HG03378 (cell line): ENCODE results near the gene CLEC16A.

Experiments
- ATAC-seq: cut with Tn5 transposase; IDR thresholded peaks from one replicate; pipeline ENCODE4 v1.9.1; 2021; ENCODE audit warnings: mild to moderate bottlenecking, moderate library complexity; ENCODE audit not compliant: unreplicated experiment

The CLEC16A gene

DNA sequence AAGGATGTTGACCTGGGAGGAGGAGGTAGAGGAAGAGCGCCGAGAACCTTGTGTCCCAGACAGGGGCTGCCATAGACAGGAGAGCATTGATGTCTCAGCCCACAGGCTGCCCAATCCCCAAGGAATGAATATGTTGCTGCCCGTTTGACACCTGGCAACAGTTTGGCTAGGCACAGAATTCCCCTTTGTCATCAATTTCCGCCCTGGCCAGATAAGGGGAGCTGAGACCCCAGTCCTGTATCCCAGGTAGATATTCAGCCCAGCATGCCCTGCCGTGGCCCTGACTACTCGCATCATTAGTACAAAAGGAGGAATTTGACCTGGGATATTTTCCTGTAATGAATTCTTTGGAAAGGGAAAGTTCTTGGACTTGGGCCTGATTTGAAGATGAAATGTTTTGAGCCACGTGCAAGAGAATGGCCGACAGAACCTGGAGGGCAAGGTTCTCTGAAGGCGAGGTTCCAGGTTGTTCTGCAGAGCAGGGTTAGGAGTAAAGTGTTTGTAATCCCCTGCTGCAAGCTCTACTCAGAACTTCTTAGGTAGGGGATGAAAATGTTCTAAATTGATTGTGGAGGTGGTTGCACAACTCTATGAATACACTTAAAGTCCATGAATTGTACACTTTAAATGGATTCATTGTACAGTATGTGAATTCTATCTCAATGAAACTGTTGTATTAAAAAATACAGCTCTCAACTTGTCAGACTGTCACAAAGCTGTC, 202.8 kb downstream of the CLEC16A start:
- ATAC-seq, result no peak

DNA sequence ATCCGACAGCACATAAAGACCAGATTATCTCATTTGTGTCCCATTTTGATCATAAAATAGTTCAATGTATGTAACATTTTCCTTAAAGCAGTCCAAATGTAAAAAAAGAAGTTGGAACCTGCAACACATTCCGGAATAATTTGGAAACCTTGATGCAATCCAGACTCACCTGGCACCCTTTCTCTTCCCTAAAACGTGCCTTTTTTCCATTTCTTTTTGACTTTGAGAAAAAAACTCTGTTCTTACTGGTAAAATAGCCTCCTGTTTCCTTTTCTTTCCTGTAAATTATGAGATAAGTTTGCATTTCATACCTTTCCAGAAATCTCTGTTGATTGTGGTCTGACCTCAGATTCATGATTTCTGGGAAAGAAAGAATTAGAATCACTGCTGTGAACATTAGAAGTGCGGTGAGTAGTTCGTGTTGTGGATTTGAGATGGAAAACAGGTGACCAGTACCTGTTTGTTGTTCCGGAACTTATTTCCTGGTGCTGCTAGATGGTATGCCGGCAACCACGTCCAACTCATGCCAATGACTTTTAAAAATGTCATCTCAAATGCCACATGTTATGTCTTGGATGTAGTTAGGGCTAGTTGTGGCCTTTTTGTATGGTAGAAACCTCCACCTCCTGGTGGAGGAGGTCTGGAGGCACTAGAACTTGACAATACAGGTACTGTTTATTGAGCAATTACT, 203.5 kb downstream of the CLEC16A start:
- no peak for ATAC-seq

DNA sequence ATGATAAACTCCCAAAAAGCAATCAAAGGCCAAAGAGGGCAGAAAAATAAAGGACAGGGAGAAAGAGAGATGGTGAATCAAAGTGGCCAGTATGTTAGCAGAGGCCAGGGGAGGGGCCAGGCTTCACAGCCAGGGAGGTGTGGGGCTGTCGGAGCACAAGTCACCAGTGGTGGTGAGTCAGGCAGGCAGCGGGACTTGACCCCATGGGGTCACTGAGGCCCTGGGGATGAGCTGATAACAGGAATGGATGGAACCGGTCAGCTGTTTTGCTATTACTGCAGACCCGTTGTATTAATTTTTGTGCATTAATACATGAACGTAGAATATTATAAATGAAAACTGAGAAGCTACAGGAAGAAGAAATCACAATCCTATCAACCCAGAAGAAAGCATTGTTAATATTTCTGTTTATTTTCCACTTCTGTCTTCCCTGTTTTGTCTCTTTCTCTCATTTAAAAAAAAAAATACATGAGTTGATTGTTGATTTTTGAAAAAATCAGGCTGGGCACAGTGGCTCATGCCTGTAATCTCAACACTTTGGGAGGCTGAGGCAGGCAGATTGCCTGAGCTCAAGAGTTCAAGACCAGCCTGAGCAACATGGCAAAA, 204.8 kb downstream of the CLEC16A start:
- ATAC-seq, result no peak

DNA sequence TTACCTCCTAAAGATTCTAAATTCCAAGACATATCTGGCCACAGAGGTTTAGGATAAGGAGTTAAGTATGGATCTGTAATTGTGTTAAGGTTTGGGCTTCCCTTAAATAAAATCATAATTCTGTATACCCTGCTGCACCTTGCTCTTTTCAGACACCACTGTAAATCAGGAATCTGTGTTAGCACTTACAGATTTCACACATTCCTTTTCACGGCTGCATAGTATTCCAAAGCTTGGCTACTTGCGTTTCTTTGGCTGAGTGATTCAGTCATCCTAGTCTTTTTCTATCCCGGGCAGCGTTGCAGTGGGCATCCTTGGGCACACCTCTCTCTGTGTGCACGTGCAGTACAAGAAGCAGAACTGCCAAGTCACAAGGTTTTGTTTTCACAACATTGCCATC, 205.8 kb downstream of the CLEC16A start:
- no peak for ATAC-seq

DNA sequence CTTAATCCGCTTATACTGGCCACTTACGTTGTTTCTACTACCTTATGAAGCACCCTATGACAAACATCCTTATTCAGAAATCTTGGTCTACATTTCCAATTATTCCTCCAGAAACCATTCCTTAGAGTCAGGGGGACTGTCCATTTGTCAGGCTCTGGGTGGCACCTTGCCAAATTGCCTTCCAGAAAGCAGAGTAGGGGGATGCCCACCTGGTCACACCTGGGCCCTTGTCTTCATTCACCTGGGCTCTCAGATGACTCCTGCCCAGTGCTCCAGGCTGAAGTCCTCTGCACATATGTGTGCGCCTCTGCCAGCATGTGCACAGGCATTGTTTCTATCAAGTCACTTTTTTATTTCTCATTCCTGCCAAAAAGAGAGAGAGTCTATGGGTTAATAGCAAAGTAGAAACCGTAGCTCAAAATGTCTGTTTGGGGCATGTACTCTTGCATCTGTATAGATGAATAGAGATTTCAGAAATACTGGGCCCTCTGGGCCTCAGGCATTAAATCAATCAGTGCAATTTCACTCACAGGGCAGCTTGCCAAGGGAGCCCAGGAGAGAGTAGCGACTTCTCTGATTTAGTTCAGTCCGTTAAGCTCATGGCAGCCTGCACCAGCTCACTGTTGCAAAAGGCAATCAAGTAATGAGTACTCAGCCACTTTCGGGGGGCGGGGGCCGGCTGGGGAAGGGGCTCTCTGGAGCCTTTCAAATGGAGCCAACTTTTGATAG, 207.0 kb downstream of the CLEC16A start:
- no peak for ATAC-seq

DNA sequence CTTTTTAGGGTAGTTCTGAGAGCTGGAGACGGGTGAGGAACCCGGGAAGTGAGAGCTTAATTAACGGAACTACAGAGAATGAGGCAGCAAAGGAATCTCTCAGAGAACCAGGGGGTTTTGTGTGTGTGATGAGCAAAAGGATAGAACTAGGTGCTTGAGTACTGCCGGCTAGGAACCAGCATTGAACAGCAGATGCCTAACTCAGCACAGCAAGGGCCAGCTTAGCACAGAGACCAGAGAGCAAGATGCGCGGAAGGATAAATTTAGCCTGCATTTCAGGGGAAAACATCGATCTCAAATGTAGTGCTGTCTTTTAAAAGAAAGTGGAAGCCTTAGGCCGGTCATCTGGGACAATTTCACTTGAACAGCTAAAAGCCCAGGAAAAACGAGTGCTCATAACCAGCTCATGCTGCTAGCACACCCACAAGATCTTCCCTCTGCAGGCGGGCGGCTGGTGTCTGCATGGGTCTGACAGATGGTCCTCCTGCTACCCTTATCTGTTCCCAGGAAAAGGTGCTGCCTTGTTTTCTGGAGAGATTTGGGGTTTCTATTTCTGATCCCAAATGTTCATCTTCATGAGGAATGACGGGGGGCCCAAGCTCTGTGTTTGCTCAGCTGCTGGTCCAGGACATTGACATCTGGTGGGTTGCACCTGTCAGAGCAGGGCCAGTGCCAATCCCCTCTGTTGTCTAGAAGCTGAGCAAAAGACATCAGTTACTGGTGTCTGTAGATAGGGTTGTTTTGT, 207.7 kb downstream of the CLEC16A start:
- no peak for ATAC-seq

DNA sequence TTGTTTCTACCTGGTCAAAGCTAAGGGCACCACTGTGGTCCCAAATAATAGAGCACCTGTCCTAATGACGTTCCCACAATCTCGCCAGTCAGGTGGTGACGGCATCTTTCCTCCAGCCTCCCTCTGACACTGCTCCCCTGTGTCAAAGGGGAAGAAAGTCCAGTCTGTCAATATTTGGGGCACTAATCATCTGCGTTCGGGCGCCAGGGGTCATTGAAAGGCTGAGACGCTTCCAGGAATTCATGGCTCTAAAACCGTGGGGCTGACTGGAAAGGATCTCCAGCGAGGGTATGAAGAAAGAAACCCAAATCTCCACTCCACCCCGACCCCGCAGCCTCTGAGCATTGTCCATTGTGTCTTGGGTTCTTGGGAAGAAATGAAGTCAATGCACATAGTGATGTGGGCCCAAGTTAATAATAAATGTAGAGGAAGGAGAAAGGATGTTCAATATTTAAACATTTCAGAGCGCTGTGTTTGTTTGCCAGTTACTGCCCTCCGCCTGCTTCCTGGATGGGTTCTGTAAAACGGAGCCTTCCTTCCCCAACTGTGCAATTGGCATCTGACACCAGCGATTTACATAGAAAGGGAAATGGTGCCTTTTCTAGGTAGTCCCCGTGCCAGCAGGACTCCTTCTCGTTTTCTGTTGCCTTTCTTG, 208.4 kb downstream of the CLEC16A start:
- ATAC-seq, result no peak

DNA sequence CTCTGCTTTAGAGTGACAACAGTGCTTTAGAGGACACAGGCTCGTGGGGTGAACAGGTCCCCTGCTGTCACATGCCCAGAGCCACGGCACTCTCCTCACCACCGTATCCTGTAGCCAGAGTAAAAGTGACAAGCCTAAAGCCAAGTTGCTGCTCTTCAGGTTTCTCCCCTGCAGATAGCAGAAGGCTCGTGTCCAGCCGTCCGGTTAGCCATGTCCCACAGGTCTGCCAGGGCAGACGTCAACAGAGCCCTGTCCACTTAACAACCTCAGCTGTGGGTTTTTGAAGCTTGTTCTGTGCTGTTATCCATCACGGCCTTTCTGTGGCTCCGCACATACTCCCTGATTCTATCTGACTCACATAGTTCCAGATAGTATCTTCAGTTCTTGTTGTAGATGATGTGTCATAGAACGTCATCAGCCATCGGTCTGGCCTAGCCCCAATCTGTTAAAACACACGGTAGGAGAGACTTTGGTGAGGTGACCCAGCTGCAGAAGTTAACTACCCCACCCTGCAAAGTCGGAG, 211.0 kb downstream of the CLEC16A start:
- no peak for ATAC-seq

DNA sequence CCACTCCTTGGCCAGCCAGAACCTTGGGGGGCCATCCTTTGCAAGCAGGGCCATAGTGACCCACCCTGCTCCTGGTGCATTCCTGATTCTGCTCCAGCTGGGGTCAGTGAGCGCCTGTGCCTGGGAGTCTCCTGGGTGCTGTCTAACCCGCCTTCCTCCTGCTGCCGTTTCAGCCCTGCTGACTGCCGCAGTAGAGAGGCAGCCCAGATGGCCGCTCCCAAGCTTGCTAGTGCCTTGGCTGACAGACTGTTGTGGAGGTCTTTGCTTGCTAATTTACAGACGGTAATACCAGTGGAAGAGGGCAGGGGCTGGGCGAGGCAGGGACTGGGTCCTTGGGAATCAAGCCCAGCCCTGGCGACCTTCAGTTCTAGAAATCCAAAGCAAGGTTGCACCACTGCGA, 212.0 kb downstream of the CLEC16A start:
- ATAC-seq, result no peak

DNA sequence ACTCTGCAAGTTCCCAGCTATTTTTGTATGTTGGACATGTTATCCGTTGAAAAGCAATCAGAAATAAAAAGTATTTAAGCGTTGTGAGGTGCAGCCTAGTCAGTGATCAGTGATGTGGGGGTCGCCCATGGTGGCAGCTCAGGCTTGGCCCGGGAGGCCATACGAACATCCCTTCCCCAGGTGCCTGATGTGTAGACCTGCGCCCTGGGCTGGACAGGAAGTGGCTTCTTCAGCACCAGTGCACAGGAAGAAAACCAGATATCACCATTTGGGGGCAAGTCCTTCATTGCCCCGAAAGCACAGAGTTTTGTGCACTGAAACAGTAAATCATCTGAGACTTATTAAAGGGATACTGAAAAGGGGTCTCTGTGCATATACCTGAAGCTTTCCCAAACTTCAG, 212.8 kb downstream of the CLEC16A start:
- ATAC-seq, result no peak

DNA sequence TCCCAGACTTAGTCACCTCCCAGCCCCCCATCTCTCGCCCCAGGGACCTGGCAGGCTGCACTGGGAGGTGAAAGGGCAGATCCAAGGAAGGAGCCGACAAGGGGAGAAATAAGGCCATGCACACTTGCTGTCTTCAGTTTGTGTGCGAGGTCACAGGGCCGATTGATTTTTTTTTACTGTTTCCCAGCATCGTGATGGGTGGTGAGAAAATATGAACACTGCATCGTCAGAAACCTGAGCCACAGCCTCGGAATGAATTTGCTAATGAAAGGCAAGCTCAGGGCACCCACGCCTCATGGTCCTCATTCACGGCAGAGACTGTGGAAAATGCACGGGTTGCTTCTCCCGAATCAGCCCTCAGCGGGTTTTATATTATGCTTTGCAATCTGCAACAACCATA, 213.7 kb downstream of the CLEC16A start:
- ATAC-seq, result no peak

DNA sequence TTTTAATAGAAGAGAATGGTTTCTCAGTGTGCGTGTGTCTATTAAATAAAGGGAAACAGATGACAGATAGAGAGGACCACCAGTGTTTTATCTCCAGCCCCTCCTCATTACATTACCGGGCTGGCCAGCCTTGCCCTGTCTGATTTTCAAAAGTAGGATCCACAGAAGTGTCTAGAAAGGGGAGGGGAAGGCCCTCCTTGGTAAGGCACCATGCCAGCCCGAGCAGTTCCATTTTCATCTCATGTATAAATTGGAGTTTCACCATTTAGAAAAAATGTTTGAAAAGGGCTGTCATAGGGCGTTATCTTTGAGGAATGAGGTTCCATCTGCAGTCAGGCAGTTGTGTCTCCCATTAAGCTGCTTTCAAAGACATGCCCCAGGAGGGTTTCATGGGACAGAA, 214.9 kb downstream of the CLEC16A start:
- no peak for ATAC-seq

DNA sequence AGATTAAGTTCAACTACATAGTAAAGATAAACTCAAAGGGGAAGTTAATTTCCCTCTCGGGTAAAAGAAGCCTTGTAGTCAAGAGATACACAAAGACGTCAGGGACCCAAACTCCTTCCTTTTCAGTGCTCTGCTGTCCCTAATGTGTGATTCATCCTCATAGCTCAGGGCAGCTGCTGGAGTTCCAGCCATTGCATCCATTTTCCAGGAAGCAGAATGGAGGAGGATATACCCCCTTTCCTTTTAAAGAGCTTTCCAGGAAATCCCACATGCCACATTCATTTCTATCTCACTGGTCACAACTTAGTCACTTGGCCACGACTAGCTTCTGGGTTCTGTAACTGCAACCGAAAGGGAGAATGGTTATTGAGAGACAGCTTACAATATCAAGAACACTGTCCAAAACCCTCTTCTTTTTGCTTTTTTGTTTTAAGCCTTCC, 216.3 kb downstream of the CLEC16A start:
- ATAC-seq, result no peak

DNA sequence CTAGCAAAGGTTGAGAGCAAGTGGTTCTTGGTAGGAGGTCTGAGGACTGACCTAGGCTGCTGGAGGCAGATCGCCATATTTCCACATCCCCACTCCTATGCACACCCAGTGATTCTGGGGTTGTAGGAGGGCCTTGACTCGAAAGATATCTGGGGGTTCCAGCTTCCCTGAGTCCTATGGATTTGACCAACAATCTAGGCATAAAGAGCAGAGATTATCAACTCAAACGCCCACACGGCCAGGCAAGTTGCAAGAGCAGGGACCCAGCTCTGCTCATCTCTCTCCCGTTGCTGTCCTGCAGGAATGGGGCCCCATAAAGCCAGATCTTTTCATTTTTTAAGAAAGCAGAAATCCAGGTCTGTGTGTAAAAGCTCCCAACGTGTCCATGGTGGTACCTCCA, 217.1 kb downstream of the CLEC16A start:
- no peak for ATAC-seq

DNA sequence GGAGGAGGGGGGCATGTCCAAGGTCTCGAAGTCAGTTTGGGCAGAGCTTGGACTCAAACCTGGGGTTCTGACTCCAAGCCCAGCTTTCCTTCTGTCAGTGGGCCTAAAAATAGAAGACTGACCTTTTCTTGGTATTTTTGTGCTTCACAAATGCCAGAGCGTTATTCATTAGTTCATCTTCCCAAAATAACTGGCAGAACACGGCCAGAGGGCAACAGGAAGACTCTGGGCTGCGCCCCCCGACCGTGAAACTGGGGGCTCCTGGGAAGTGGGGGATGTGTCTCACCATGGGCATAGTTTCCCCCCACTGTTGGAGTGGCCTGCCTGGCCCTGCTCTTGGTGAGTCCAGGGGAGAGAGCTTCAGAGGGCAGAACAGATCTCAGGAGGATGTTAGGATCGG, 217.6 kb downstream of the CLEC16A start:
- ATAC-seq, result no peak

DNA sequence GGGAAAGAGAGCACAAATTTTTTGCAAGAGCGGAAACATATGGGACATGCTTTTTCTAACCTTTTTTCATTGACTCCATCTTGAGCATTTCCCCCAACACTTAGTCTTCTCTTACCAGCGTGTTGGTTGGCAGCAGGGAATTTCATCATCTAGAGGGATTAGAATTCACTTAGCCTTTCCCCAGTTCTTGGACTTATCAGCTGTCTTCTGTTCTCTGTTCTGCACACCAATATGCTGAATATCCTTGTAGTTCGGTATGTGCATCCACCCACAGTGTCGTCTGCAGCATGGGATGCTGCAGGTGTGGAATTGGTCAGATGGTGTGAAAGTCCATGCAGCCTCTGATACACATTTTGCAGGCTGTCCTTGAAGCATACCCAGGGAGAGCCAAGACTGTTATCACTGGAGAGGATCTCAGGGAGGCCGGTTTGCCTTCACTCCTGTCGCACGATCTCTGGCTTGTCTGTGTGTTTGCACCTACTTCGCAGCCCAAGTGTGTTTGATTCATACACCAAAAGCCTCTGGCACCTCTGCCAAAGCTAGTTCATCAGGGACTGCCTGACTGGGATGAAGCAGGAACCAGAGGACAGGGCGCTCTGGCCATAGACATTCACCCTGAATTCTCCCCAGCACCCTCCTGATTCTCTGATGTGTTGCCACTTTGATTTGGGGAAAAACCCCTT, 218.4 kb downstream of the CLEC16A start:
- ATAC-seq, result no peak

DNA sequence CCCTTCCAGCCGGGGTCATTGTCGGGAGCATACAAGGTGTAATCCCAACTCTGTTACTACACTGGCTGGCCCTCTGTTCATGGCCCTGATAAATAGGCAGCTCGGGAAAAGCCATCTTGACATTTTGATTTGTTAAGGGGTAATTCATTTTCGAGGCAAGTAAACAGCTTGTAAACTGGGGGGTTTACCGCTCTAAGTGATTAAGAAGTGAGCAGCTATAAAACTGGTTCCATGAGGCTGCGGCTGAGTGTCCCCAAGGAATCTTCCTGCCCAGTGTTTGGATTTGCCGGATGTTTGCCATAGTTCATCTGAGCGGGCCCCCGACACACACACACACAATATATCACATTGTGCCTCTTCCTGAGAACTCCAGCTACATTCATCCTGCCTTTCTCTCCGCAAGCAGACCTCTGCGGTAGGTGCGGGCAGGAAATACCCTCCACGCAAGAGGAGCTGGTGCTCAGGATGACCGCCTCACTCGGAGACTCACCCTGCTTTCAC, 219.4 kb downstream of the CLEC16A start:
- ATAC-seq, result no peak

DNA sequence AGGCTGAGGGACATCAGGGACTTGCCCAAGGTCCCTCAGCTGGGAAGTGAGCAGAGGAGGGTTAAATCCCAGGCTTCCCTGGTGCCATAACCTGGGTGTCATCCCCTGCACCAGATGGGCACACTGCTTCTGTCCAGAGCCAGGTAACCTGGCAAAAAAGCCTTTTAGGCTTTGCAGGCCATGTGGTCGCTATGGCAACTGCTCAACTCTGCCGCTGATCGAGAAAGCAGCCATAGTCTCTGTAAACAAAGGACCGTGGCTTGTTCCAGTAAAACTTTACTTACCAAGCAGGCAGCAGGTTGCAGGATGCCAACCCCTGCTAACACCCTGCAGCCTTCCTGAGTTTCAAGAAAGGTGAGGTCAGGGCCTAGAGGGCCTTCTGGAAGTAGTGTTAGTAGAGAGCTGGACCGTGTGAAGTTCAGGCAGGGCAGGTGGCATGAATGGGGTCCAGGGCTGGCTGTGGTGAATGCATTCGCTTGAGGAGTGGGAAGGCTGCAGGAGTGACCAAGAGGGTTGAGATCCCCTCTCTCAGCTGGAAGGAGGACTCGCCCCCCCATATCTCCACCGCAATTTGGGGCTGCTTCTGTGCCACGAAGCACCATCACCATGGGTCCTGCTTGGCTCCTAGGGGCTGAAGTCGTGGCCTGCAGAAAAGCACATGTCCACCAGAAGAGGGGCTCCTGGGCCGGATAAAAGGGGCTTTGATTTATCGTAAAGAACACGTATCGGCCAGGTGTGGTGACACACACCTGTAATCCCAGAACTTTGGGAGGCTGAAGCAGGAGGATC, 220.3 kb downstream of the CLEC16A start:
- ATAC-seq, result no peak

DNA sequence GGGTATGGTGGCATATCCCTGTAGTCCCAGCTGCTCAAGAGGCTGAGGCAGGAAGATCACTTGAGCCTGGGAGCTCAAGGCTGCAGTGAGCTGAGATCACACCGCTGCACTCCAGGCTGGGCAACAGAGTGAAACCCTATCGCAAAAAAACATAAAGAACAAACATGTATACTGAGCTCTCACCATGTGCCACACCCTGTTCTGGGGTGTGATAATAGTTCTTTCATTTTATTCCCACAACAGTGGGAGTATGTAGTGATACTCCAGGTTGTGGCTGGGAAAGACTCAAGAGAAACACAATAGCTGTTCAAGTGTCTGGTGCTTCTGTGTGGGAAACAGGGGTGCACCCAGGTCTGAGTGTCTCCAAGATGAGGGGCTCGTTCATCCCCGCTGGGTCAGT, 221.0 kb downstream of the CLEC16A start:
- no peak for ATAC-seq
